Testis (tissue), 2 donors: ENCODE measurements around the gene NCBP1.

Source experiments
- CTCF ChIP-seq, 3 experiments: fragments of 450-650 bp in 2 of 3; fragments of 200-600 bp in 1 of 3; sonication (generic) in 1 of 3; IDR thresholded peaks; one replicate each; pipeline ENCODE4 v1.5.1; 2016 to 2019; ENCODE audit warnings: antibody characterized with exemption in 3 of 3, mild to moderate bottlenecking in 2 of 3, moderate library complexity in 1 of 3
- POLR2A ChIP-seq: fragments of 450-650 bp; IDR thresholded peaks from one replicate; pipeline ENCODE4 v1.6.1; 2017; ENCODE audit warnings: antibody characterized with exemption, mild to moderate bottlenecking, moderate library complexity

- no peak for TF ChIP-seq POLR2A
- no peak for TF ChIP-seq CTCF (IDR thresholded peaks at IDR 0.05)
Observed at GRCh38 chr9:97695390-97695789, 61.8 kb downstream of the NCBP1 start.
